SK-N-SH treated with all-trans-retinoic acid at 6 μM for 48 hours (cell line): ENCODE results near the gene VN1R5.

ENCODE experiments used
- ATAC-seq: fragments of 200-7000 bp; cut with Tn5 transposase; 3 replicates; pipeline ENCODE4 v1.9.1; 2020; ENCODE audit warnings: mild to moderate bottlenecking, moderate library complexity
- BACH2 ChIP-seq: fragments of 250-450 bp; sonication (Bioruptor Pico); IDR thresholded peaks from 2 replicates; pipeline ENCODE4 v1.9.0; 2021; ENCODE audit warnings: mild to moderate bottlenecking, borderline replicate concordance
- CREB5 ChIP-seq: fragments of 250-450 bp; sonication (Bioruptor Pico); IDR thresholded peaks from 2 replicates; pipeline ENCODE4 v1.5.1; 2020; ENCODE audit warnings: low read depth, mild to moderate bottlenecking, moderate library complexity
- CSDC2 ChIP-seq: fragments of 250-450 bp; sonication (Bioruptor Pico); IDR thresholded peaks from 2 replicates; pipeline ENCODE4 v1.5.0; 2020; ENCODE audit warnings: mild to moderate bottlenecking, moderate library complexity
- CSRNP3 ChIP-seq: fragments of 250-450 bp; sonication (Bioruptor Pico); IDR thresholded peaks from 2 replicates; pipeline ENCODE4 v1.5.1; 2021; ENCODE audit warnings: mild to moderate bottlenecking, moderate library complexity
- ESRRG ChIP-seq: fragments of 250-450 bp; sonication (Bioruptor Pico); IDR thresholded peaks from 2 replicates; pipeline ENCODE4 v1.6.1; 2021; ENCODE audit warnings: mild to moderate bottlenecking
- GLIS3 ChIP-seq: fragments of 250-450 bp; sonication (Bioruptor Pico); IDR thresholded peaks from 2 replicates; pipeline ENCODE4 v1.5.0; 2020; ENCODE audit warnings: mild to moderate bottlenecking, moderate library complexity
- ISL1 ChIP-seq: fragments of 250-450 bp; sonication (Bioruptor Pico); IDR thresholded peaks from 2 replicates; pipeline ENCODE4 v2.1.2; 2022; ENCODE audit warnings: mild to moderate bottlenecking, moderate library complexity
- OSR1 ChIP-seq: fragments of 250-450 bp; sonication (Bioruptor Pico); IDR thresholded peaks from 2 replicates; pipeline ENCODE4 v1.8.0; 2022; ENCODE audit warnings: moderate library complexity, mild to moderate bottlenecking, inconsistent platforms
- PATZ1 ChIP-seq: fragments of 250-450 bp; sonication (Bioruptor Pico); IDR thresholded peaks from 2 replicates; pipeline ENCODE4 v1.8.0; 2020; ENCODE audit warnings: mild to moderate bottlenecking, moderate library complexity, borderline replicate concordance
- RARB ChIP-seq: fragments of 250-450 bp; sonication (Bioruptor Pico); IDR thresholded peaks from 2 replicates; pipeline ENCODE4 v1.8.0; 2021; ENCODE audit warnings: mild to moderate bottlenecking, moderate library complexity
- SNAI2 ChIP-seq: fragments of 250-450 bp; sonication (Bioruptor Pico); IDR thresholded peaks from 2 replicates; pipeline ENCODE4 v1.5.0; 2020; ENCODE audit warnings: mild to moderate bottlenecking, moderate library complexity
- TCF4 ChIP-seq: fragments of 250-450 bp; sonication (Bioruptor Pico); IDR thresholded peaks from 2 replicates; pipeline ENCODE4 v1.8.0; 2021; ENCODE audit warnings: mild to moderate bottlenecking, moderate library complexity, borderline replicate concordance
- TOX ChIP-seq: fragments of 250-450 bp; sonication (Bioruptor Pico); IDR thresholded peaks from 2 replicates; pipeline ENCODE4 v1.8.0; 2021; ENCODE audit warnings: mild to moderate bottlenecking, moderate library complexity, borderline replicate concordance
- TSHZ2 ChIP-seq: fragments of 250-450 bp; sonication (Bioruptor Pico); IDR thresholded peaks from 2 replicates; pipeline ENCODE4 v1.5.0; 2020; ENCODE audit warnings: mild to moderate bottlenecking, moderate library complexity
- ZC3H10 ChIP-seq: fragments of 250-450 bp; sonication (Bioruptor Pico); IDR thresholded peaks from 2 replicates; pipeline ENCODE4 v1.5.1; 2021; ENCODE audit warnings: mild to moderate bottlenecking, moderate library complexity
- ZFP3 ChIP-seq: fragments of 250-450 bp; sonication (Bioruptor Pico); IDR thresholded peaks from 2 replicates; pipeline ENCODE4 v1.5.0; 2020; ENCODE audit warnings: mild to moderate bottlenecking, moderate library complexity
- ZFP30 ChIP-seq: fragments of 450-650 bp; formaldehyde crosslinking; IDR thresholded peaks from 2 replicates; pipeline ENCODE4 v1.5.0; 2022; ENCODE audit warnings: mild to moderate bottlenecking, moderate library complexity
- ZNF565 ChIP-seq: fragments of 450-650 bp; formaldehyde crosslinking; conservative IDR thresholded peaks from 2 replicates; pipeline ENCODE4 v1.5.0; 2020; ENCODE audit warnings: low read depth, mild to moderate bottlenecking, moderate library complexity
- ZNF70 ChIP-seq: fragments of 450-650 bp; formaldehyde crosslinking; IDR thresholded peaks from 2 replicates; pipeline ENCODE4 v1.5.0; 2020; ENCODE audit warnings: mild to moderate bottlenecking, moderate library complexity
- ZNF8 ChIP-seq: fragments of 450-650 bp; formaldehyde crosslinking; IDR thresholded peaks from 2 replicates; pipeline ENCODE4 v1.5.0; 2020; ENCODE audit warnings: mild to moderate bottlenecking, moderate library complexity

VN1R5 gene

GRCh38 chr1:247299723-247300381 lies 44.0 kb downstream of the VN1R5 start:
- TF ChIP-seq OSR1 (CRISPR knock-in tag) (no peak), RARB (CRISPR knock-in tag) (no peak), BACH2 (CRISPR knock-in tag) (no peak), ZNF70 (CRISPR knock-in tag) (no peak), ISL1 (CRISPR knock-in tag) (no peak), ZNF8 (no peak), GLIS3 (no peak), ESRRG (no peak), ZNF565 (CRISPR knock-in tag) (no peak), CSRNP3 (CRISPR knock-in tag) (no peak), ZFP30 (CRISPR knock-in tag) (no peak), SNAI2 (CRISPR knock-in tag) (no peak), ZFP3 (CRISPR knock-in tag) (no peak), PATZ1 (CRISPR knock-in tag) (no peak)
- no peak for ATAC-seq

- TF ChIP-seq ZNF565 (CRISPR knock-in tag) (no peak), SNAI2 (CRISPR knock-in tag) (no peak), GLIS3 (no peak), TOX (CRISPR knock-in tag) (no peak), ZFP30 (CRISPR knock-in tag) (no peak), CSDC2 (CRISPR knock-in tag) (no peak), OSR1 (CRISPR knock-in tag) (no peak), ZNF8 (no peak), PATZ1 (CRISPR knock-in tag) (no peak), ZC3H10 (no peak), ZNF70 (CRISPR knock-in tag) (no peak), TCF4 (no peak), ZFP3 (CRISPR knock-in tag) (no peak), TSHZ2 (CRISPR knock-in tag) (no peak), ESRRG (no peak), CREB5 (CRISPR knock-in tag) (no peak), RARB (CRISPR knock-in tag) (no peak)
- no peak for ATAC-seq
Observed at GRCh38 chr1:247300491-247301175, 44.8 kb downstream of the VN1R5 start.

GRCh38 chr1:247301176-247301540 lies 45.3 kb downstream of the VN1R5 start:
- no peak for ATAC-seq
- no peak for TF ChIP-seq ZC3H10
- TF ChIP-seq GLIS3, result no peak
- no peak for TF ChIP-seq ZNF70 (CRISPR knock-in tag)
- TF ChIP-seq CSDC2 (CRISPR knock-in tag), result no peak
- no peak for TF ChIP-seq TOX (CRISPR knock-in tag)
